Keratinocyte (primary cell): ENCODE data around the gene BATF. TPM values are rescaled to one million over a fixed set of nuclear protein-coding genes. Genes with fewer than 3 reads are reported as not detected.

Experiments used
- DNase-seq: peaks from one replicate; pipeline ENCODE4 v3.0.0-alpha.2; 2011; ENCODE audit warnings: low read depth, missing footprints, low spot score
- FAIRE-seq: peaks from 2 replicates; lab custom pipeline; 2011; peaks lifted over from hg19 to GRCh38; lab: Jason Lieb, UNC
- H2AFZ ChIP-seq: 2 replicates; pipeline ENCODE4 v1.6.0; 2012; ENCODE audit warnings: low read length, control low read depth, inconsistent platforms; ENCODE audit not compliant: control insufficient read depth
- H3K27ac ChIP-seq: 2 replicates; pipeline ENCODE4 v1.5.1; 2011; ENCODE audit warnings: low read length; ENCODE audit not compliant: control insufficient read depth, insufficient read depth
- H3K27me3 ChIP-seq: 3 replicates; pipeline ENCODE4 v1.6.0; 2011; ENCODE audit warnings: low read length; ENCODE audit not compliant: control insufficient read depth, insufficient read depth; ENCODE audit errors: extremely low read depth
- H3K36me3 ChIP-seq, 2 experiments: 2 replicates in 1 of 2; 3 replicates in 1 of 2; pipeline ENCODE4 v1.5.1; 2011; ENCODE audit warnings: low read length in 2 of 2, mild to moderate bottlenecking in 1 of 2; ENCODE audit not compliant: control insufficient read depth in 2 of 2, insufficient read depth in 2 of 2; ENCODE audit errors: extremely low read depth in 1 of 2
- H3K4me1 ChIP-seq: 3 replicates; pipeline ENCODE4 v1.5.1; 2011; ENCODE audit warnings: low read length; ENCODE audit not compliant: control insufficient read depth, insufficient read depth; ENCODE audit errors: extremely low read depth
- H3K4me2 ChIP-seq: 3 replicates; pipeline ENCODE4 v1.6.0; 2011; ENCODE audit warnings: low read depth, low read length; ENCODE audit not compliant: control insufficient read depth, insufficient read depth; ENCODE audit errors: extremely low read depth
- H3K4me3 ChIP-seq, 3 experiments: fragments of 200-600 bp in 1 of 3; sonication (generic) in 1 of 3; 2 replicates in 2 of 3; 3 replicates in 1 of 3; pipeline ENCODE4 v1.5.1; 2011 to 2016; ENCODE audit warnings: low read length in 3 of 3, mild to moderate bottlenecking in 3 of 3, control low read depth in 2 of 3, inconsistent platforms in 1 of 3, low read depth in 1 of 3, mixed read lengths in 1 of 3, mixed run types in 1 of 3, moderate library complexity in 1 of 3; ENCODE audit not compliant: control insufficient read depth in 2 of 3, insufficient read depth in 2 of 3; ENCODE audit errors: extremely low read depth in 1 of 3
- H3K79me2 ChIP-seq: 2 replicates; pipeline ENCODE4 v1.6.0; 2012; ENCODE audit warnings: low read length; ENCODE audit not compliant: control insufficient read depth, insufficient read depth
- H3K9ac ChIP-seq: 3 replicates; pipeline ENCODE4 v1.6.0; 2011; ENCODE audit warnings: low read length; ENCODE audit not compliant: control insufficient read depth, insufficient read depth; ENCODE audit errors: extremely low read depth
- H3K9me1 ChIP-seq: 3 replicates; pipeline ENCODE4 v1.6.0; 2011; ENCODE audit warnings: low read length; ENCODE audit not compliant: control insufficient read depth, insufficient read depth; ENCODE audit errors: extremely low read depth
- H3K9me3 ChIP-seq: 2 replicates; pipeline ENCODE4 v1.5.1; 2012; ENCODE audit warnings: low read depth, low read length; ENCODE audit not compliant: control insufficient read depth
- H4K20me1 ChIP-seq: 3 replicates; pipeline ENCODE4 v1.6.0; 2011; ENCODE audit warnings: low read length; ENCODE audit not compliant: control insufficient read depth, insufficient read depth; ENCODE audit errors: extremely low read depth
- EZH2 ChIP-seq: IDR thresholded peaks from one replicate; pipeline ENCODE4 v1.6.1; 2012; ENCODE audit warnings: inconsistent platforms, mild to moderate bottlenecking, low read length, moderate library complexity
- dilution Hi-C: fragments of 300-500 bp; cut with MboI; formaldehyde crosslinking; loops from one replicate; pipeline ENCODE4 v1.7.0; 2020; ENCODE audit warnings: low sequenced_read_pairs; ENCODE audit not compliant: extremely low pct_ligation_motif_present
- polyA plus RNA-seq, 5 experiments: library from polyadenylated mRNA; depleted of rRNA in 3 of 5; stranded (reverse) in 3 of 5; stranded (forward) in 1 of 5; unstranded in 1 of 5; fragments of >200 nt; gene quantifications; 1 replicate in 1 of 5; 2 replicates in 3 of 5; 3 replicates in 1 of 5; pipeline versions ENCODE4 v1.2.1 to v1.2.3, GENCODE V29; 2011 to 2012; ENCODE audit warnings: missing spikeins in 2 of 5, low read depth in 1 of 5, low replicate concordance in 1 of 5
- TF ChIP-seq, protein P1 (sequence below), 3 experiments: IDR thresholded peaks in 1 of 3; conservative IDR thresholded peaks in 1 of 3; optimal IDR thresholded peaks in 1 of 3; 2 replicates in 2 of 3; 3 replicates in 1 of 3; pipeline versions ENCODE3 to v1.5.1; 2011; ENCODE audit warnings: low read length in 3 of 3, mild to moderate bottlenecking in 3 of 3, moderate library complexity in 2 of 3, control low read depth in 1 of 3, inconsistent platforms in 1 of 3; ENCODE audit not compliant: insufficient read depth in 2 of 3; ENCODE audit errors: extremely low read depth in 1 of 3

Gene BATF
- polyA plus RNA-seq, 1 donor (not counting 4 experiments of a cell fraction or from before 2014, with no cell fraction given): not detected

DNA sequence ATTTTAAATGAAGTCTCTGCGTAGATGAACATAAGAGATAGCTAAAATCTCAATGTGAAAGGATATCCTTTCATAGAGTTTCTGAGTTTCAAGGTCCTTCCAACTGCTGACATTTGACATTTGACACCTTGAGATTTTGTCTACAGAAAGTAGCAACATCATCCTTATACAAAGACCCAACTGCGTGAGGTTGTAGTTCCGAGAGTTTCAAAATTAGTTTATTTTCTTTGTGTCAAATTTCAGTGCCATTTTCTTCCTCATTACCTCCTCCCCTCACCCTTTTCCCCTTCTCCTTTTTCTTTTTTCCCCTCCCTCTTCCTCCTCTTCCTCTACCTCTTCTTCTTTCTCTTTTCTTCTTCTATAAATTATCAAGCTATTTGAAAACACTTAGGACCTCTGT is 26.9 kb upstream of the BATF start:
- Histone ChIP-seq H3K9me1 (no peaks in the 10 kb centered on the region), H3K4me2 (no peak overlapping the region), H3K27me3 (peaks cover 4% of the 10 kb centered on the region), H3K36me3 (no peaks in the 10 kb centered on the region), H4K20me1 (no peaks in the 10 kb centered on the region), H3K9me3 (no peaks in the 10 kb centered on the region), H3K4me1 (no peaks in the 10 kb centered on the region), H3K9ac (no peak overlapping the region), H3K27ac (no peak overlapping the region), H2AFZ (no peak overlapping the region), H3K4me3 (no peak overlapping the region), H3K79me2 (no peaks in the 10 kb centered on the region)
- TF ChIP-seq, protein P1, sequence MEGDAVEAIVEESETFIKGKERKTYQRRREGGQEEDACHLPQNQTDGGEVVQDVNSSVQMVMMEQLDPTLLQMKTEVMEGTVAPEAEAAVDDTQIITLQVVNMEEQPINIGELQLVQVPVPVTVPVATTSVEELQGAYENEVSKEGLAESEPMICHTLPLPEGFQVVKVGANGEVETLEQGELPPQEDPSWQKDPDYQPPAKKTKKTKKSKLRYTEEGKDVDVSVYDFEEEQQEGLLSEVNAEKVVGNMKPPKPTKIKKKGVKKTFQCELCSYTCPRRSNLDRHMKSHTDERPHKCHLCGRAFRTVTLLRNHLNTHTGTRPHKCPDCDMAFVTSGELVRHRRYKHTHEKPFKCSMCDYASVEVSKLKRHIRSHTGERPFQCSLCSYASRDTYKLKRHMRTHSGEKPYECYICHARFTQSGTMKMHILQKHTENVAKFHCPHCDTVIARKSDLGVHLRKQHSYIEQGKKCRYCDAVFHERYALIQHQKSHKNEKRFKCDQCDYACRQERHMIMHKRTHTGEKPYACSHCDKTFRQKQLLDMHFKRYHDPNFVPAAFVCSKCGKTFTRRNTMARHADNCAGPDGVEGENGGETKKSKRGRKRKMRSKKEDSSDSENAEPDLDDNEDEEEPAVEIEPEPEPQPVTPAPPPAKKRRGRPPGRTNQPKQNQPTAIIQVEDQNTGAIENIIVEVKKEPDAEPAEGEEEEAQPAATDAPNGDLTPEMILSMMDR (optimal IDR thresholded peaks at IDR 0.05 in 1 of 3, IDR thresholded peaks at IDR 0.05 in 1 of 3, conservative IDR thresholded peaks at IDR 0.05 in 1 of 3; ENCODE audit: extremely low read depth in 1 of 3, insufficient read depth in 2 of 3, low read length in 3 of 3): no peak
- no peak for TF ChIP-seq EZH2
- FAIRE-seq (no peak), DNase-seq (no peak)
- dilution Hi-C loops: no loop called here

DNA sequence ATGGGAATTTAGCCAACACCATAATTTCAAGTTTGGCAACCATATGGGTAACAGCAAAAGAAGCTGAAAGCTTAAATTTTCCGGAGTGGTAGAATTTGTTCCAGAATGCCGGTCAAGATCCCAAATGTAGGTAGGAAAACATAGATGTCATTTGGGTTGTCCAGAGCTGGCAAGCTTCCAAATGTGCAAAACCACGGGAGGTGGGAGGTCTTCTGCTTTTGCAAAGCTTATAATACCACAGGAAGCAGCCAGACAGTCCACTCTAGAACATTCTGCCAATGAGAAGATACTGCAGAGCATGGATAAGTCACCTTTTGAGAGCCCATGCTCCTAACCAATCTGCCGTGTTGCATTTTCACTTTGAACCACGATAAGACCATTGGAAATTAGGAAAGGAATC is 26.4 kb upstream of the BATF start:
- Histone ChIP-seq H4K20me1 (no peaks in the 10 kb centered on the region), H3K4me2 (no peak overlapping the region), H3K27ac (no peak overlapping the region), H3K9me3 (no peaks in the 10 kb centered on the region), H3K27me3 (peaks cover 4% of the 10 kb centered on the region), H3K9me1 (no peaks in the 10 kb centered on the region), H3K4me1 (no peaks in the 10 kb centered on the region), H2AFZ (no peak overlapping the region), H3K4me3 (no peak overlapping the region), H3K9ac (no peak overlapping the region), H3K79me2 (no peaks in the 10 kb centered on the region), H3K36me3 (no peaks in the 10 kb centered on the region)
- FAIRE-seq: no peak
- no peak for DNase-seq
- TF ChIP-seq, protein P1 (optimal IDR thresholded peaks at IDR 0.05 in 1 of 3, IDR thresholded peaks at IDR 0.05 in 1 of 3, conservative IDR thresholded peaks at IDR 0.05 in 1 of 3; ENCODE audit: extremely low read depth in 1 of 3, insufficient read depth in 2 of 3, low read length in 3 of 3): no peak
- no peak for TF ChIP-seq EZH2
- dilution Hi-C loops: no loop called here
